ENCODE results near the gene MAST2.
"Not testable (repeated sequence)": the region's sequence is repeated elsewhere in the genome, so short reads cannot be mapped to it uniquely, and the experiment has no call there.

MAST2 gene

GRCh38 chr1:45802343-45803298, 791 bp upstream of the MAST2 start:
- Histone ChIP-seq H3K27me3 (ENCODE audit: insufficient read depth, low read length) (no peaks in the 10 kb centered on the region), H3K9me3 (ENCODE audit: low read length) (no peaks in the 10 kb centered on the region), H3K9ac (ENCODE audit: low read length) (peak overlapping the region; percentile 66), H3K36me3 (ENCODE audit: insufficient read depth, low read length) (peaks cover 17% of the 10 kb centered on the region), H3K4me2 (ENCODE audit: low read length) (peak overlapping the region; percentile 70), H2AFZ (ENCODE audit: low read length) (peak overlapping the region; percentile 95), H4K20me1 (ENCODE audit: insufficient read depth, low read length) (no peaks in the 10 kb centered on the region), H3K4me1 (ENCODE audit: insufficient read depth, low read length, severe bottlenecking) (peaks cover 23% of the 10 kb centered on the region), H3K4me3 (ENCODE audit: low read depth, low read length, poor library complexity, severe bottlenecking) (peak overlapping the region; percentile 94), H3K9me2 (ENCODE audit: low read depth, low read length) (no peaks in the 10 kb centered on the region), H3K79me2 (ENCODE audit: insufficient read depth, low read length) (peaks cover 31% of the 10 kb centered on the region), H3K27ac (ENCODE audit: low read depth, low read length, poor library complexity, severe bottlenecking) (peak overlapping the region; percentile 67), H3F3A (ENCODE audit: insufficient read depth, low read length) (no peaks in the 10 kb centered on the region)
- TF ChIP-seq EZH2 (IDR thresholded peaks at IDR 0.05; ENCODE audit: borderline replicate concordance, low read length) (no peak), CTCF (IDR thresholded peaks at IDR 0.05; ENCODE audit: low read length) (no peak)

- H4K20me1 ChIP-seq (ENCODE audit: insufficient read depth, low read length); H3F3A ChIP-seq (ENCODE audit: insufficient read depth, low read length); H3K9me2 ChIP-seq (ENCODE audit: low read depth, low read length); H3K27me3 ChIP-seq (ENCODE audit: insufficient read depth, low read length); H3K9me3 ChIP-seq (ENCODE audit: low read length); H2AFZ ChIP-seq (ENCODE audit: low read length): not testable (repeated sequence)
- Histone ChIP-seq H3K9ac (ENCODE audit: low read length) (peak overlapping the region; percentile 93), H3K4me3 (ENCODE audit: low read depth, low read length, poor library complexity, severe bottlenecking) (peak overlapping the region; percentile 94), H3K27ac (ENCODE audit: low read depth, low read length, poor library complexity, severe bottlenecking) (peak overlapping the region; percentile 30), H3K4me1 (ENCODE audit: insufficient read depth, low read length, severe bottlenecking) (peaks cover 23% of the 10 kb centered on the region), H3K4me2 (ENCODE audit: low read length) (peak overlapping the region; percentile 93), H3K79me2 (ENCODE audit: insufficient read depth, low read length) (peaks cover 39% of the 10 kb centered on the region), H3K36me3 (ENCODE audit: insufficient read depth, low read length) (peaks cover 28% of the 10 kb centered on the region)
These were observed 613 bp downstream of the MAST2 start for GRCh38 chr1:45803781-45804668.

- H2AFZ ChIP-seq (ENCODE audit: low read length): no peak overlapping the region
- peak overlapping the region; percentile 93 for H3K9ac ChIP-seq (ENCODE audit: low read length)
- peaks cover 45% of the 10 kb centered on the region for H3K79me2 ChIP-seq (ENCODE audit: insufficient read depth, low read length)
- H3K4me2 ChIP-seq (ENCODE audit: low read length): peak overlapping the region; percentile 93
- H3K4me3 ChIP-seq (ENCODE audit: low read depth, low read length, poor library complexity, severe bottlenecking): peak overlapping the region; percentile 94
- H3K9me3 ChIP-seq (ENCODE audit: low read length): no peaks in the 10 kb centered on the region
- TF ChIP-seq EZH2 (IDR thresholded peaks at IDR 0.05; ENCODE audit: borderline replicate concordance, low read length) (no peak), CTCF (IDR thresholded peaks at IDR 0.05; ENCODE audit: low read length) (no peak)
- H4K20me1 ChIP-seq (ENCODE audit: insufficient read depth, low read length): no peaks in the 10 kb centered on the region
- H3K4me1 ChIP-seq (ENCODE audit: insufficient read depth, low read length, severe bottlenecking): peaks cover 23% of the 10 kb centered on the region
- no peaks in the 10 kb centered on the region for H3F3A ChIP-seq (ENCODE audit: insufficient read depth, low read length)
- no peaks in the 10 kb centered on the region for H3K9me2 ChIP-seq (ENCODE audit: low read depth, low read length)
- peak overlapping the region; percentile 30 for H3K27ac ChIP-seq (ENCODE audit: low read depth, low read length, poor library complexity, severe bottlenecking)
- H3K27me3 ChIP-seq (ENCODE audit: insufficient read depth, low read length): no peaks in the 10 kb centered on the region
- H3K36me3 ChIP-seq (ENCODE audit: insufficient read depth, low read length): peaks cover 30% of the 10 kb centered on the region
These were observed 1.2 kb downstream of the MAST2 start for GRCh38 chr1:45804669-45804969.

All from OCI-LY1 (cell line).